ENCODE data around the gene PIP5K1B. TPM values are rescaled to one million over a fixed set of nuclear protein-coding genes. Genes with fewer than 3 reads are reported as not detected.

The PIP5K1B gene
- total and polyA plus RNA-seq, 2 donors (not counting 1 experiment from before 2014, with no cell fraction given) = under 0.01 to 0.03 TPM

DNA sequence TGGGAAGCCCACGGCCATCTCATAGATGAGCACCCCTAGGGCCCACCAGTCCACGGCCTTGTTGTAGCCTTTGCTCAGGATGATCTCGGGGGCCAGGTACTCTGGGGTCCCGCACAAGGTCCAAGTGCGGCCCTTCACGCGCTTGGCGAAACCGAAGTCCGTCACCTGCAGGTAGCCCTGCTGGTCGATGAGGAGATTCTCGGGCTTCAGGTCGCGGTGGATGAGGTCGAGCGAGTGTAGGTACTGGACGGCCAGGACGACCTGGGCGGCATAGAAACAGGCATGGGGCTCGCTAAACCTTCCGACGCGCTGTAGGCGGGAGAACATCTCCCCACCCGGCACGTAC is 308.3 kb downstream of the PIP5K1B start:
- no peak overlapping the region for H3K27ac ChIP-seq (ENCODE audit: insufficient read depth, low read length)
- no peak overlapping the region for H3K9ac ChIP-seq (ENCODE audit: insufficient read depth, low read length)
- TF ChIP-seq EZH2 (IDR thresholded peaks at IDR 0.05; ENCODE audit: low read length, missing control alignments) = no peak
- TF ChIP-seq, protein P1, sequence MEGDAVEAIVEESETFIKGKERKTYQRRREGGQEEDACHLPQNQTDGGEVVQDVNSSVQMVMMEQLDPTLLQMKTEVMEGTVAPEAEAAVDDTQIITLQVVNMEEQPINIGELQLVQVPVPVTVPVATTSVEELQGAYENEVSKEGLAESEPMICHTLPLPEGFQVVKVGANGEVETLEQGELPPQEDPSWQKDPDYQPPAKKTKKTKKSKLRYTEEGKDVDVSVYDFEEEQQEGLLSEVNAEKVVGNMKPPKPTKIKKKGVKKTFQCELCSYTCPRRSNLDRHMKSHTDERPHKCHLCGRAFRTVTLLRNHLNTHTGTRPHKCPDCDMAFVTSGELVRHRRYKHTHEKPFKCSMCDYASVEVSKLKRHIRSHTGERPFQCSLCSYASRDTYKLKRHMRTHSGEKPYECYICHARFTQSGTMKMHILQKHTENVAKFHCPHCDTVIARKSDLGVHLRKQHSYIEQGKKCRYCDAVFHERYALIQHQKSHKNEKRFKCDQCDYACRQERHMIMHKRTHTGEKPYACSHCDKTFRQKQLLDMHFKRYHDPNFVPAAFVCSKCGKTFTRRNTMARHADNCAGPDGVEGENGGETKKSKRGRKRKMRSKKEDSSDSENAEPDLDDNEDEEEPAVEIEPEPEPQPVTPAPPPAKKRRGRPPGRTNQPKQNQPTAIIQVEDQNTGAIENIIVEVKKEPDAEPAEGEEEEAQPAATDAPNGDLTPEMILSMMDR (conservative IDR thresholded peaks at IDR 0.05 in 1 of 2, IDR thresholded peaks at IDR 0.05 in 1 of 2; ENCODE audit: low read depth in 1 of 2, low read length in 2 of 2) = no peak
- H4K20me1 ChIP-seq (ENCODE audit: control insufficient read depth, extremely low read depth, insufficient read depth, low read length) = no peaks in the 10 kb centered on the region
- no peaks in the 10 kb centered on the region for H3K4me1 ChIP-seq (ENCODE audit: control insufficient read depth, extremely low read depth, insufficient read depth, low read length)
- H3K79me2 ChIP-seq (ENCODE audit: control insufficient read depth, insufficient read depth, low read length) = no peaks in the 10 kb centered on the region
- H3K27me3 ChIP-seq (ENCODE audit: control insufficient read depth, insufficient read depth, low read length) = no peaks in the 10 kb centered on the region
- no peaks in the 10 kb centered on the region for H3K9me3 ChIP-seq (ENCODE audit: control insufficient read depth, insufficient read depth, low read depth, low read length)
- no peaks in the 10 kb centered on the region for H3K36me3 ChIP-seq (ENCODE audit: control insufficient read depth, insufficient read depth, low read length)
- no peak overlapping the region for H3K4me2 ChIP-seq (ENCODE audit: extremely low read depth, insufficient read depth, low read length)
- DNase-seq (ENCODE audit: low read depth in 2 of 2) = no peak
- H3K4me3 ChIP-seq (replicated peaks in 1 of 4; ENCODE audit: control extremely low read depth in 1 of 4, insufficient read depth in 1 of 4, low read depth in 3 of 4, low read length in 4 of 4) = no peak overlapping the region
- no peak overlapping the region for H2AFZ ChIP-seq (ENCODE audit: low read length)

DNA sequence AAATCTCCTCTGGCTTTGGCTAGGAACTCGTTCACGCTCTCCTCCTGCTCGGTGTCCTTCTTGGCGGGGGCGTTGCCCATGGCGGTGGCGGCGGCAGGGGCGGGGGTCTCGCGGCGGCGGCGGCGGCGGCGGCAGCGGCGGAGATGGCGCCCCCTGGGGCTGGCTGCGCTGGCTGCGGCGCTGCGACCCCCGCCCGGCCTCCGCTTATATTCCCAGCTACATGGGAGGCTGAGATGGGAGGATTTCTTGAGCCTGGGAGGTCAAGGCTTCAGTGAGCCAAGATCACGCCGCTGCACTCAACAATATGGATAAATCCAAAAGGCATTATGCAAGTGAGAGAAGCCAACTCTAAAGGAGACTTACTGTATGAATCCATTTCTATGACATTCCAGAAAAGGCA is 309.0 kb downstream of the PIP5K1B start, which contains the start of gene PRKACG:
TSS of gene PRKACG (minus strand) at position 101 of the 400 bp plus-strand sequence. CDS start at position 80, 21 bp downstream.
- Histone ChIP-seq H3K27me3 (ENCODE audit: control insufficient read depth, insufficient read depth, low read length) (no peaks in the 10 kb centered on the region), H3K4me1 (ENCODE audit: control insufficient read depth, extremely low read depth, insufficient read depth, low read length) (no peaks in the 10 kb centered on the region), H3K27ac (ENCODE audit: insufficient read depth, low read length) (no peak within 1 kb of the TSS), H3K9me3 (ENCODE audit: control insufficient read depth, insufficient read depth, low read depth, low read length) (no peaks in the 10 kb centered on the region), H3K4me2 (ENCODE audit: extremely low read depth, insufficient read depth, low read length) (no peak within 1 kb of the TSS), H2AFZ (ENCODE audit: low read length) (no peak within 1 kb of the TSS), H3K4me3 (replicated peaks in 1 of 4; ENCODE audit: control extremely low read depth in 1 of 4, insufficient read depth in 1 of 4, low read depth in 3 of 4, low read length in 4 of 4) (no peak within 1 kb of the TSS), H3K36me3 (ENCODE audit: control insufficient read depth, insufficient read depth, low read length) (no peaks in the 10 kb centered on the region), H3K9ac (ENCODE audit: insufficient read depth, low read length) (no peak within 1 kb of the TSS), H3K79me2 (ENCODE audit: control insufficient read depth, insufficient read depth, low read length) (no peaks in the 10 kb centered on the region), H4K20me1 (ENCODE audit: control insufficient read depth, extremely low read depth, insufficient read depth, low read length) (no peaks in the 10 kb centered on the region)
- TF ChIP-seq, protein P1 (conservative IDR thresholded peaks at IDR 0.05 in 1 of 2, IDR thresholded peaks at IDR 0.05 in 1 of 2; ENCODE audit: low read depth in 1 of 2, low read length in 2 of 2) = no peak
- no peak for TF ChIP-seq EZH2 (IDR thresholded peaks at IDR 0.05; ENCODE audit: low read length, missing control alignments)
- DNase-seq (ENCODE audit: low read depth in 2 of 2) = no peak

DNA sequence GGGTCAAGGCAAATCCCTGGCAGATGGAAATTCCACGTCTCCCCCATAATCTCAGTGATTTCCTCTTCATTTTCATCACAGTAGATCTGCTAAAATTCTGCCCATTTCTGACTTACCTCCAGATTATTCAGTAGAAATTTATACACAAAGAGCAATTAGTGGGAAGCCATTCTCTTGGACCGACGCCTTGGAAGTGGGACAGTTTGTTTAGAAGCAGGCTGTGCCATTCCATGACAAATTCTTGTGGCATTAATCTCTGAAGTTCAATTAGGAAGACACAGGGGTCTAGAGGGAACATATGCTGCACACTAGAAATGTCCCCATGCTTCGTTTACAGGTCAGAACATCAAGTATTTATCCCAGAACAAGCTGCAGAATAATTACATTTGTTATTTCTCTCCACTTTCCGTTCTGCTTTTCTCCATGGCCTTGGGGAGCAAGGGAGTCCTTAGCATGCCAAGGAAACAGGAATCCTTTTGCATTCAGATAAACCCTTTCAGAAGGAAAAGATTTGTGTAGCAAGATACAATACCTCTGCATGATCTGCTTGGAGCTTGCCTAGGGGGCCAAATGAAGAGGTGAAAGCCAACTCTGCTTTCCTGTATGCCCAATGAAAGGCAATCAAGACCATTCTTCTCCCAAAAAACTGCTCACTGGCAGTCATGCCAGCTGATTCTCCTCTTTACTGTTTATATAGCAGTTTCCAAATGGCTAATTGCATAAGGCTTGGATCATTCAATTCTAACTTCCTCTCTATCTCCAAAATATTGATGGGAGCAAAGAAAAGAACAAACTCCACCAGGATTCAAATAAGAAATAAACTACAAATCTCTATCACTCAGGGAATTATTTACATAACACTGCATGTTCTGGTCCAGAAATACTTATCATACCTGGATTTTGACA is 311.4 kb downstream of the PIP5K1B start:
- no peak for DNase-seq (ENCODE audit: low read depth in 2 of 2)
- Histone ChIP-seq H3K9ac (ENCODE audit: insufficient read depth, low read length) (no peak overlapping the region), H2AFZ (ENCODE audit: low read length) (no peak overlapping the region), H3K4me3 (replicated peaks in 1 of 4; ENCODE audit: control extremely low read depth in 1 of 4, insufficient read depth in 1 of 4, low read depth in 3 of 4, low read length in 4 of 4) (no peak overlapping the region), H3K4me1 (ENCODE audit: control insufficient read depth, extremely low read depth, insufficient read depth, low read length) (no peaks in the 10 kb centered on the region), H4K20me1 (ENCODE audit: control insufficient read depth, extremely low read depth, insufficient read depth, low read length) (no peaks in the 10 kb centered on the region), H3K79me2 (ENCODE audit: control insufficient read depth, insufficient read depth, low read length) (no peaks in the 10 kb centered on the region), H3K4me2 (ENCODE audit: extremely low read depth, insufficient read depth, low read length) (no peak overlapping the region), H3K27ac (ENCODE audit: insufficient read depth, low read length) (no peak overlapping the region), H3K27me3 (ENCODE audit: control insufficient read depth, insufficient read depth, low read length) (no peaks in the 10 kb centered on the region), H3K9me3 (ENCODE audit: control insufficient read depth, insufficient read depth, low read depth, low read length) (no peaks in the 10 kb centered on the region), H3K36me3 (ENCODE audit: control insufficient read depth, insufficient read depth, low read length) (no peaks in the 10 kb centered on the region)
- TF ChIP-seq, protein P1 (conservative IDR thresholded peaks at IDR 0.05 in 1 of 2, IDR thresholded peaks at IDR 0.05 in 1 of 2; ENCODE audit: low read depth in 1 of 2, low read length in 2 of 2) = no peak
- TF ChIP-seq EZH2 (IDR thresholded peaks at IDR 0.05; ENCODE audit: low read length, missing control alignments) = no peak

Data from fibroblast of lung (primary cell).